ENCODE data around the gene BTBD7.

Gene BTBD7

DNA sequence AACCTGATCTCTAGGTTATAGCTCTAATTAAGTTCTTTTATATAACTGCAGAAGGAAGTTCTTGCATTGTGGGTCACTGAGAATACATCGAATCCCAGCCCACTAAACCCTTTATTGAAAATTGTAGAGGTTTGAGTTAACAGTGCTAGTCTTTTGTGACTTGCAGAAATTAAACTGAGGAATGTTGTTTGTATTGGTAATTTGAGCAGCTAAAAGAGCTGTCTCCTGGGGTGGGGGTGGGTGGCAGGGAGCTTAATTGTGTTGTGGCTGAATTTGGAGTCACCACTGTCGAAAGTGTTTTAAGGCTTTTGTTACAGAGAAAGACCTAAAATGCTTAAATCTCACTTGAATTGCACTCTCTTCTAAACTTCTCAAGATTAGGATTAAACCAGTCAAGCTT is 11.0 kb upstream of the BTBD7 start:
- no peak overlapping the region for H3K4me3 ChIP-seq (ENCODE audit: low read depth, low read length)
- H3K4me1 ChIP-seq (ENCODE audit: control insufficient read depth, insufficient read depth, low read length) = peaks cover 20% of the 10 kb centered on the region
- H3K9ac ChIP-seq (ENCODE audit: low read depth, low read length) = peak overlapping the region; percentile 18
- H3K27me3 ChIP-seq (ENCODE audit: control insufficient read depth, insufficient read depth, low read length) = no peaks in the 10 kb centered on the region
- H3K9me3 ChIP-seq (ENCODE audit: control insufficient read depth, insufficient read depth, low read length) = peaks cover 14% of the 10 kb centered on the region
- no peaks in the 10 kb centered on the region for H3K36me3 ChIP-seq (ENCODE audit: control insufficient read depth, insufficient read depth, low read length)

DNA sequence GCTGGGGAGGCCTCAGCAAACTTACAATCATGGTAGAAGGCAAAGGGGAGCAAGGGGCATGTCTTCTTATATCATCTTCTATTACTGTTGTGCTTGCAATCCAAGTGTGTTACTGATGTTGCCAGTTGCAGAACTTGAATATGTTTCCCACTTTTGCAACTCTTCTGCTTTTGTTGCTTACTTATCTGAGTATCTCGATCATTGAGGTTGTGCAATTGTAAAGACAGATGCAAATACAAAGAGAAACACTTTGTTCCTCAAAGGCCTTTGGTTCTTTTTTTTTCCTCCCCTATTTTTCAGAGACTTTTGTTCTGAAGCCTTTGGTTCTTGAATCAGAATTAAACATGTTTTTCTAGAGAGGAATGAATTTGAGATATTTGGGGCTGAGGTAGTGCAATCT is 10.4 kb upstream of the BTBD7 start:
- no peaks in the 10 kb centered on the region for H3K27me3 ChIP-seq (ENCODE audit: control insufficient read depth, insufficient read depth, low read length)
- H3K9me3 ChIP-seq (ENCODE audit: control insufficient read depth, insufficient read depth, low read length) = peaks cover 14% of the 10 kb centered on the region
- H3K4me1 ChIP-seq (ENCODE audit: control insufficient read depth, insufficient read depth, low read length) = peaks cover 20% of the 10 kb centered on the region
- H3K4me3 ChIP-seq (ENCODE audit: low read depth, low read length) = no peak overlapping the region
- H3K9ac ChIP-seq (ENCODE audit: low read depth, low read length) = no peak overlapping the region
- H3K36me3 ChIP-seq (ENCODE audit: control insufficient read depth, insufficient read depth, low read length) = no peaks in the 10 kb centered on the region

DNA sequence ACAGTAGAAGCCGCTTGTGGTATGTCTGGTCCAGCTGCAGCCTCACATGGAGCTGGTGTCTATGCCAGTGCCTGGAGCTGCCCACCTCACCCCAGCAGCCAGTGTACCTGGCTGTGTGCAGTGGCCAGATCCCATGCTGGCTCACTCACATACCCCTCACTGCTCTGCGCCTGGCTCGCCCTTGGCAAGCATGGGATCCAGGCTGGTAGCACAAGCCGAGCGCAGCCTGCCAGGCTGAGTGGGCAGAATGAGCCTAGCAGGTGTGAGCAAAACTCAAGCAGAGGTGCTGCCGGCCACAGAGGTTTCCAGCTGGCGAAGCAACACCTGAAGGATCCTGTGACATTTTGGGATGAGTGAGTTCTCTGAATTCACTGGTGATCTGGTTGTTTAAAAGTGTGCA is 5.0 kb upstream of the BTBD7 start:
- H3K9ac ChIP-seq (ENCODE audit: low read depth, low read length) = no peak overlapping the region
- H3K4me1 ChIP-seq (ENCODE audit: control insufficient read depth, insufficient read depth, low read length) = peaks cover 23% of the 10 kb centered on the region
- H3K27me3 ChIP-seq (ENCODE audit: control insufficient read depth, insufficient read depth, low read length) = no peaks in the 10 kb centered on the region
- H3K4me3 ChIP-seq (ENCODE audit: low read depth, low read length) = no peak overlapping the region
- peaks cover 3% of the 10 kb centered on the region for H3K36me3 ChIP-seq (ENCODE audit: control insufficient read depth, insufficient read depth, low read length)
- H3K9me3 ChIP-seq (ENCODE audit: control insufficient read depth, insufficient read depth, low read length) = peaks cover 14% of the 10 kb centered on the region

DNA sequence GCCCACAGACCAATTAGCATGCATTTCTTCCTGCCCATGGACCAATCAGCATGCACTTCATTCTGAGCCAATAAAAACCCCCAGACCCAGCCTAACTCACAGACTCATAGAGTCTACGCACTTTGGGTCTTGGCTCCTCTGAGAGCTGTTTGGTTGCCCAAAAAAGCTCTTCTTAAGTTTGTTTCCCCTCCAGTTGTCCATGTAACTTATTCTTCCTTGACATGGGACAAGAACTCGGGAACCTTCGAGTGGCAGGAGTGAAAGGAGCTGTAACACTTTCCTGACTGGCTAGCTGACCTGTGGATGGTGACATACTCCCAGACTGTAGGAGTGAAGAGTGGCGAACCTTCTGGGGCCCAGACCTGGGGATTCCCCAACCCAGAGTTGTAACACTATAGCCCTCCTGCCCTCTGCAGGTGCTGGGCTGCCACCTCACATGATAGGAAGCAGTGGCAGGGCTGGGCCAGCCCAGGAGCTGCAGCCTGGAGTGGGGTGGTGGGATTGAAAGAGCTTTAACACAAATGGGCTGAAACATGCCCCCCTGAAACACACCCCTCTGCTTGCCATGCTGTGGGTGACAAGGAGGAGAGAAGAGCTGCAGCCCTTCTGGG is 4.4 kb upstream of the BTBD7 start:
- Histone ChIP-seq H3K9me3 (ENCODE audit: control insufficient read depth, insufficient read depth, low read length) (peaks cover 12% of the 10 kb centered on the region), H3K4me1 (ENCODE audit: control insufficient read depth, insufficient read depth, low read length) (peaks cover 20% of the 10 kb centered on the region), H3K4me3 (ENCODE audit: low read depth, low read length) (no peak overlapping the region), H3K9ac (ENCODE audit: low read depth, low read length) (no peak overlapping the region), H3K27me3 (ENCODE audit: control insufficient read depth, insufficient read depth, low read length) (no peaks in the 10 kb centered on the region), H3K36me3 (ENCODE audit: control insufficient read depth, insufficient read depth, low read length) (peaks cover 3% of the 10 kb centered on the region)

DNA sequence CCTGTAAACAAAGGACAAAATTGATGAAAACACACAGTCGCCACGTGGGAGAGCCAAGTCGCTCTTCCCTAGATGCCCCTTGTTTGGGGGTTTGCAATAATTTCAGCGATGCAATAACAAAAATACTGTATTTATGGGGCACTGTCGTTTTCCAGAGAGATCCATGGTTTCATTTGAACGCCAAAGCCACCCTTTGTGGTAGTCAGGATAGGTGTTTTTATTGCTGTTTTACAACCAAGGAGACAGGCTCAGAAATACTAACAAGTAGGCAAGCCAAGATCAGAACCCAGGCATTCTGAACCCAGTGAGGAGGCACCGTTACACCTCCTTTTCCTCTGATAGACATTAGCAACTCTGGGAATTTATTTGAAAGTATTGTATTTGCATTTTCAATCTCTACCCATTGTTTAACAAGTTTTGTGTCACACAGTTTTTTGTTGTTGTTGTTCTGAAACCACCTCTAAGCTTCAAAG is 831 bp upstream of the BTBD7 start:
- H3K9ac ChIP-seq (ENCODE audit: low read depth, low read length) = peak overlapping the region; percentile 48
- no peaks in the 10 kb centered on the region for H3K27me3 ChIP-seq (ENCODE audit: control insufficient read depth, insufficient read depth, low read length)
- no peaks in the 10 kb centered on the region for H3K9me3 ChIP-seq (ENCODE audit: control insufficient read depth, insufficient read depth, low read length)
- H3K4me1 ChIP-seq (ENCODE audit: control insufficient read depth, insufficient read depth, low read length) = peaks cover 26% of the 10 kb centered on the region
- peak overlapping the region; percentile 87 for H3K4me3 ChIP-seq (ENCODE audit: low read depth, low read length)
- peaks cover 3% of the 10 kb centered on the region for H3K36me3 ChIP-seq (ENCODE audit: control insufficient read depth, insufficient read depth, low read length)

DNA sequence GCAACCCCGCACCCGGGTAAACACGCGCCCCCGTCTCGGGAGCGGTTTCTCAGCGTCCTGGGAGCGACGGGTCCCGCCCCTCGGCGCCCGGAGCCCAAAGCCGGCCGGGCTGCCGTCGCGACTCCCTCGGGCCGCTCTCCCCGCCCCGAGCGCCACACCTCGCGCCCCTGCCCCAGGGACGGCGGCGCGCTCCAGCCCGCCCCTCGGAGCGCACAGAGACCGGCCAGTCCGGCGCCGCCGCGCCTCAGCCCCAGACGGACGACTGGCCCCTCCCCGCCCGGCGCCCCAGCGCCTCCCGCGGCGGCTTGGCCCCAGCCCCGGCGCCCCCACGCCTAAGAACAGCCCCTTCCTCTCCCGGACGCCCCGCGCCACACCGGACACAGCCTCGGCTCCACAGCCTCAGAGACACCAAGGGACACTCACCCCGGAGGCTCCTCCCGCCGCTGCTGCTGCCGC is 411 bp downstream of the BTBD7 start:
- peak overlapping the region; percentile 39 for H3K9ac ChIP-seq (ENCODE audit: low read depth, low read length)
- no peaks in the 10 kb centered on the region for H3K27me3 ChIP-seq (ENCODE audit: control insufficient read depth, insufficient read depth, low read length)
- H3K9me3 ChIP-seq (ENCODE audit: control insufficient read depth, insufficient read depth, low read length) = no peaks in the 10 kb centered on the region
- peak overlapping the region; percentile 48 for H3K4me3 ChIP-seq (ENCODE audit: low read depth, low read length)
- H3K4me1 ChIP-seq (ENCODE audit: control insufficient read depth, insufficient read depth, low read length) = peaks cover 26% of the 10 kb centered on the region
- no peaks in the 10 kb centered on the region for H3K36me3 ChIP-seq (ENCODE audit: control insufficient read depth, insufficient read depth, low read length)

DNA sequence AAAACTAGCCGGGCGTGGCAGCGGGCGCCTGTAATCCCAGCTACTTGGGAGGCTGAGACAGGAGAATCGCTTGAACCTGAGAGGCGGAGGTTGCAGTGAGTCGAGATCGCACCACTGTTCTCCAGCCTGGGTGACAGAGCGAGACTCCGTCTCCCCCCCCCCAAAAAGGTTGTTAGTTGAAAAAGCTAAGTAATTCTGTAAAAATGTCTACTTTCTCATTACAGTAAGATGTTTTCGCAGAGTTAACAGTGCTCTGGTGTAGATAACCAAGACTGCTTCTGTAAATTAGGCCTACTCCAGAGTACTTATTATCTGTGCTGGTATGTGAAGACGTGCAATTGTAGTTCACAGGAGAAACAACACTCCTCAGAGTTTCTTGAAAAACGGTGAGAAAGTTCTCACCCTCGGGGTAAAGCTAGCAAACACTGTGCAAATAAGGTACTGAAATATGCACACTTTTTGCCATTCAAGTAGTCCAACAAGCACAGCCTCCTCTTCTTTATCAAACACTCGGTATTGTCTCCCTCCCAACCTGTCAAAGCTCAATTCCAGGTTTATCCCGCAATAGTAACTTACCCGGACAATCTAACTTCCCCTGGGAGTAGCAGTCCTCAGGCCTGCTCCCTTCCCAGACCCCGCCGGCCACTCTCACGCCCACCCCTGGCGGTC is 974 bp downstream of the BTBD7 start:
- peaks cover 26% of the 10 kb centered on the region for H3K4me1 ChIP-seq (ENCODE audit: control insufficient read depth, insufficient read depth, low read length)

DNA sequence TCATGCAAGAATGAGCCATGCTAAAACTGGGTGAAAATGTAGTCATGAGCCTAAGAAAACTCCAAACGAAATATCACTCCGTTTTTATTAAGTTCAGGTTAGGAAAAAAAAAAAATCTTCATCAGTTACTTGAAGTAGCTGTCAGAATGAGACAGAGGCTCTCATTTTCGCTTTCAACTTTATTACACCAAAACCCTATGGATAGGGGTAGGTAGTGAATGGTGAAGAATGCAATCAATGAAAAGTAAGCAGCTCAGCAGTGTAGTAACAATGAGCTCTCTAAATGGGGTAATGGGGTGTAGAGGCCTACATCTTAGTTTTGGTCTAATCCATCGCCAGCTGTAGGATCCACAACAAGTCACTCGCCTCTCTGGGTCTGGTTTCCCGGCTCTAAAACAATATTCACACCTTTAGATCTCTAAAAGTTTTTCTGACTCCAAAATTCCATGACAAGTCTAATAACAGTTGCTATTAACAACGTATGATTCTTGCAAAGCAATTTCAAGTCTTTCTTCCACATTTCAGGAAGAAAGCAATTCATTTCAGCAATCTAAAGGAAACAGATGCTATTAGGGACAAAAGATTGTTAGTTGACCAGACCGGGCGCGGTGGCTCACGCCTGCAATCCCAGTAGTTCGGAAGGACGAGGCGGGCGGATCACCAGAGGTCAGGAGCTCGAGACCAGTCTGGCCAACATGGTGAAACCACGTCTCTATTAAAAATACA is 1.7 kb downstream of the BTBD7 start:
- H3K9me3 ChIP-seq (ENCODE audit: control insufficient read depth, insufficient read depth, low read length) = no peaks in the 10 kb centered on the region
- peak overlapping the region; percentile 48 for H3K4me3 ChIP-seq (ENCODE audit: low read depth, low read length)
- no peaks in the 10 kb centered on the region for H3K36me3 ChIP-seq (ENCODE audit: control insufficient read depth, insufficient read depth, low read length)
- H3K27me3 ChIP-seq (ENCODE audit: control insufficient read depth, insufficient read depth, low read length) = no peaks in the 10 kb centered on the region
- peaks cover 26% of the 10 kb centered on the region for H3K4me1 ChIP-seq (ENCODE audit: control insufficient read depth, insufficient read depth, low read length)
- H3K9ac ChIP-seq (ENCODE audit: low read depth, low read length) = no peak overlapping the region

More for the DNA sequence above, 974 bp downstream of the BTBD7 start:
- no peaks in the 10 kb centered on the region for H3K27me3 ChIP-seq (ENCODE audit: control insufficient read depth, insufficient read depth, low read length)
- no peak overlapping the region for H3K9ac ChIP-seq (ENCODE audit: low read depth, low read length)
- H3K4me3 ChIP-seq (ENCODE audit: low read depth, low read length) = peak overlapping the region; percentile 48
- no peaks in the 10 kb centered on the region for H3K36me3 ChIP-seq (ENCODE audit: control insufficient read depth, insufficient read depth, low read length)
- no peaks in the 10 kb centered on the region for H3K9me3 ChIP-seq (ENCODE audit: control insufficient read depth, insufficient read depth, low read length)

DNA sequence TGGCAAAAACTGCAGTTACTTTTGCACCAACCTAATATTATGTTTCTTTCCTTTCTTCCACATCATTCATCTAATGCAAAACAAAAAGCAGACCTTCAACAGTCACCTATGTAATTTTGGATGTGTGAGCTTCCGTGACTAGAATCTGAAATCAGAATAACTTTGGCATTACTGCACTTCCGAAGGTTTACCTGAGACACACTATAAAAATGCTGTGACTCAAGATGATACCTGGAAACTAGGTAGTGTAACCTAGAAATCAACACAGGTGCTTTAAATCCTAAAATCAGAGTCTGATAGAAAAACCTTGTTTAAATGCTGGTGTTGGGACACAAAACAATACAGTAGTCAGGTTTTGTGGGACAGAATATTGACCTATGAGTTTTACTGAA is 2.2 kb downstream of the BTBD7 start:
- H3K36me3 ChIP-seq (ENCODE audit: control insufficient read depth, insufficient read depth, low read length) = no peaks in the 10 kb centered on the region
- no peak overlapping the region for H3K9ac ChIP-seq (ENCODE audit: low read depth, low read length)
- peaks cover 22% of the 10 kb centered on the region for H3K4me1 ChIP-seq (ENCODE audit: control insufficient read depth, insufficient read depth, low read length)
- H3K4me3 ChIP-seq (ENCODE audit: low read depth, low read length) = no peak overlapping the region
- no peaks in the 10 kb centered on the region for H3K27me3 ChIP-seq (ENCODE audit: control insufficient read depth, insufficient read depth, low read length)
- H3K9me3 ChIP-seq (ENCODE audit: control insufficient read depth, insufficient read depth, low read length) = no peaks in the 10 kb centered on the region

DNA sequence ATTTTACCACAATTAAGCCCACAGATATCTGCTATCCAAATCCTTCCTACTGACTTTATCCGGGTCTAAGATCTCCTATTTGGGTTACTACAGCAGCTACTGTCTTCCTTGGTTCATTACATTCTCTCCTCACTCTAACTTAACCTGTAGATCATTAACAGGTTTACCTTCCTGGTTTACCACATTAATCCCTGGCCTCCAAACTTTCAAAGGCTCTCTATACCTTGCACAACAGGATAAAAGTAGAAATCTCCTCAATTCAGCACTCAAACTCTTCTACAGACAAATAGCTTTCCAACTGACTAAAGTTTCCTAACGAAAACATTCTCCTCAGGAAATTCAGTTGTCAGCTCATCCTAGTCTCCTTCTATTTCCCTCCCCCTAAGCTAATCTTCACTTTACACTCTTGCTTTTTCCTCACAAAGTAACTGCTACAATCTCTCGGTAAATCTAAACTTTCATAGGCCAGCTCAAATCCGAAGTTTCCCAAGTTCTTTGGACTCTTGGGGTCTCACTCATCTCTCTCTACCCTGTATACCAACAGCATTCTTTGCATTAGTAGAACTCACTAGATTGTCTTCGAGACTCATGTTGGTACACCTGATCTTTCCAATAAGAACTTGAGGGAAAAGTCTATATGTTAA is 2.7 kb downstream of the BTBD7 start:
- no peaks in the 10 kb centered on the region for H3K9me3 ChIP-seq (ENCODE audit: control insufficient read depth, insufficient read depth, low read length)
- H3K4me3 ChIP-seq (ENCODE audit: low read depth, low read length) = no peak overlapping the region
- no peaks in the 10 kb centered on the region for H3K36me3 ChIP-seq (ENCODE audit: control insufficient read depth, insufficient read depth, low read length)
- H3K4me1 ChIP-seq (ENCODE audit: control insufficient read depth, insufficient read depth, low read length) = peaks cover 17% of the 10 kb centered on the region
- H3K27me3 ChIP-seq (ENCODE audit: control insufficient read depth, insufficient read depth, low read length) = no peaks in the 10 kb centered on the region
- H3K9ac ChIP-seq (ENCODE audit: low read depth, low read length) = no peak overlapping the region

DNA sequence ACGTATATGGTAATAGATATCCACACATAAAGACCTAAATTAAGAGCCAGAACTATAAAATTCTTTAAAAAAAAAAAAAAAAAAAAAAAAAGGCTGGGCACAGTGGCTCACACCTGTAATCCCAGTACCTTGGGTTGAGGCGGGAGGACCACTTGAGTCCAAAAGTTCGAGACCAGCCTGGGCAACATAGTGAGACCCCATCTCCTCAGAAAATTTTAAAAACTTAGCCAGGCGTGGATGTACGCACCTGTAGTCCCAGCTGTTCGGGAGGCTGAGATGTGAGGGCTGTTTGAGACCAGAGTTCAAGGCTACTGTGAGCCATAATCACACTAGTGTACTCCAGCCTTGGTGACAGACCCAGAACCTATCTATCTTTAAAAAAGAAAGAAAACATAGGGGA is 4.3 kb downstream of the BTBD7 start:
- no peaks in the 10 kb centered on the region for H3K36me3 ChIP-seq (ENCODE audit: control insufficient read depth, insufficient read depth, low read length)
- no peak overlapping the region for H3K9ac ChIP-seq (ENCODE audit: low read depth, low read length)
- H3K4me1 ChIP-seq (ENCODE audit: control insufficient read depth, insufficient read depth, low read length) = peaks cover 5% of the 10 kb centered on the region
- H3K4me3 ChIP-seq (ENCODE audit: low read depth, low read length) = no peak overlapping the region
- no peaks in the 10 kb centered on the region for H3K27me3 ChIP-seq (ENCODE audit: control insufficient read depth, insufficient read depth, low read length)
- no peaks in the 10 kb centered on the region for H3K9me3 ChIP-seq (ENCODE audit: control insufficient read depth, insufficient read depth, low read length)

All from iPS-15b (cell line).